ENCODE data around the gene PNPLA7. TPM values are rescaled to one million over a fixed set of nuclear protein-coding genes. Genes with fewer than 3 reads are reported as not detected.

The PNPLA7 gene
- total and polyA plus RNA-seq, 7 donors: 1.2 to 22.3 (median 7.7) TPM

DNA sequence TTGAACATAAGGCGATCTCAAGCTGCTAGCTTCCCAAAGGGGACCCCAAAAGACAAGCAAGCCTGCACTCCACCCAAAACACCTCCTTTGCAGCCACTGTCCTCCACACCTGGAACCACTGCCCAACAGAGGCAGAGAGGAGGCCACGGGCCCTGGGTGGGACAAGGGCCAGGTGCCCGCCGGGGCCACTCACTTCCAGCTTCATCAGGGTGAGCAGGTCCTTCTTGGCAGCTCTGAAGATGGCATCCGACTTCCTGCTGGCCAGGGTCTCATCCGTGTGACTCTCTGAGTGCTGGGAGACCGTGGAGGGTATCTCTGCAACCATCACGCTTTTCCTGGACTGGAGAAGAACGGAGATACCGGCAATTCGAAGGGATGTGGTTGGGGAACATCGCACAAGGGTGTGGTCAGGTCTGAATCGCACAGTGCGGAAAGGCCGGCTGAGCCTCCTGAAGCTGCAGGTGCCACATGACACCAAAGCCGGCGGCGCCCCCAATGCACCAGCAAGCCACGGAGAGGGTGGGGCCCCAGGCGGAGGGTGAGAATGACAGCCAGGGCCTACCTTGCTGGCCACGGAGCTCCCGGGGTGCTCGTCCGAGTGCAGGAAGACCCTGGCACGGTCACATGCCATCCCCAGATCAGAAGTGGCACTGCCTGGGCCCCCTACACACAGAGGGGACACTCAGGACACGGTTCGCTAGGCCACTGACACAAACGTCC is 44.6 kb downstream of the PNPLA7 start:
- ATAC-seq: no peak
- intact Hi-C loops (cut with DNase I): no loop called here
- H3K9me3 ChIP-seq: no peaks in the 10 kb centered on the region
- H3K4me1 ChIP-seq: no peaks in the 10 kb centered on the region
- H3K27me3 ChIP-seq (ENCODE audit: insufficient read depth in 3 of 3, low read length in 2 of 3): no peaks in the 10 kb centered on the region
- no peak for DNase-seq
- H3K27ac ChIP-seq: no peak overlapping the region
- H3K36me3 ChIP-seq (ENCODE audit: insufficient read depth in 1 of 2, low read depth in 1 of 2): peaks cover 0 to 12% of the 10 kb centered on the region in 2 donors
- TF ChIP-seq, protein P1, sequence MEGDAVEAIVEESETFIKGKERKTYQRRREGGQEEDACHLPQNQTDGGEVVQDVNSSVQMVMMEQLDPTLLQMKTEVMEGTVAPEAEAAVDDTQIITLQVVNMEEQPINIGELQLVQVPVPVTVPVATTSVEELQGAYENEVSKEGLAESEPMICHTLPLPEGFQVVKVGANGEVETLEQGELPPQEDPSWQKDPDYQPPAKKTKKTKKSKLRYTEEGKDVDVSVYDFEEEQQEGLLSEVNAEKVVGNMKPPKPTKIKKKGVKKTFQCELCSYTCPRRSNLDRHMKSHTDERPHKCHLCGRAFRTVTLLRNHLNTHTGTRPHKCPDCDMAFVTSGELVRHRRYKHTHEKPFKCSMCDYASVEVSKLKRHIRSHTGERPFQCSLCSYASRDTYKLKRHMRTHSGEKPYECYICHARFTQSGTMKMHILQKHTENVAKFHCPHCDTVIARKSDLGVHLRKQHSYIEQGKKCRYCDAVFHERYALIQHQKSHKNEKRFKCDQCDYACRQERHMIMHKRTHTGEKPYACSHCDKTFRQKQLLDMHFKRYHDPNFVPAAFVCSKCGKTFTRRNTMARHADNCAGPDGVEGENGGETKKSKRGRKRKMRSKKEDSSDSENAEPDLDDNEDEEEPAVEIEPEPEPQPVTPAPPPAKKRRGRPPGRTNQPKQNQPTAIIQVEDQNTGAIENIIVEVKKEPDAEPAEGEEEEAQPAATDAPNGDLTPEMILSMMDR (IDR thresholded peaks at IDR 0.05): no peak
- H3K4me3 ChIP-seq: no peak overlapping the region
- 91 to 93% (median 92%) methylated on average over 28 of the region's 28 CpGs for WGBS, 3 donors

DNA sequence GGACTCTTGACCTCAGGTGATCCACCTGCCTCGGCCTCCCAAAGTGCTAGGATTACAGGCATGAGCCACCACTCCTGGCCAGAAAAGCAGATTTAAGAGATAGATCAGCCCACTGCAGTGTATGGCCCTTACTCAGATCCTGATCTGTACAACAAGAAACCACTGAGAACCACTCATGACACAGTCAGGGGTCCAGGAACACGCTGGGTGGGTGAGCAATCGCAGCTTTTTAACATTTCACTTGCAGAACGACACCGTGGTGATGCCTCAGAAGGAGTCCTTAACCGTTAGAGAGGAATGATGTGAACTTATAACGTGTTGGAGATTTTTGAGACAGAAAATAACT is 45.8 kb downstream of the PNPLA7 start:
- Histone ChIP-seq H3K36me3 (ENCODE audit: insufficient read depth in 1 of 2, low read depth in 1 of 2) (peaks cover 0 to 24% of the 10 kb centered on the region in 2 donors), H3K27me3 (ENCODE audit: insufficient read depth in 3 of 3, low read length in 2 of 3) (no peaks in the 10 kb centered on the region), H3K4me3 (no peak overlapping the region), H3K27ac (no peak overlapping the region), H3K9me3 (no peaks in the 10 kb centered on the region), H3K4me1 (no peaks in the 10 kb centered on the region)
- TF ChIP-seq, protein P1 (IDR thresholded peaks at IDR 0.05): no peak
- intact Hi-C loops (cut with DNase I): no loop called here
- 85 to 92% (median 89%) methylated on average over 7 of the region's 7 CpGs for WGBS, 3 donors
- no peak for DNase-seq
- no peak for ATAC-seq

DNA sequence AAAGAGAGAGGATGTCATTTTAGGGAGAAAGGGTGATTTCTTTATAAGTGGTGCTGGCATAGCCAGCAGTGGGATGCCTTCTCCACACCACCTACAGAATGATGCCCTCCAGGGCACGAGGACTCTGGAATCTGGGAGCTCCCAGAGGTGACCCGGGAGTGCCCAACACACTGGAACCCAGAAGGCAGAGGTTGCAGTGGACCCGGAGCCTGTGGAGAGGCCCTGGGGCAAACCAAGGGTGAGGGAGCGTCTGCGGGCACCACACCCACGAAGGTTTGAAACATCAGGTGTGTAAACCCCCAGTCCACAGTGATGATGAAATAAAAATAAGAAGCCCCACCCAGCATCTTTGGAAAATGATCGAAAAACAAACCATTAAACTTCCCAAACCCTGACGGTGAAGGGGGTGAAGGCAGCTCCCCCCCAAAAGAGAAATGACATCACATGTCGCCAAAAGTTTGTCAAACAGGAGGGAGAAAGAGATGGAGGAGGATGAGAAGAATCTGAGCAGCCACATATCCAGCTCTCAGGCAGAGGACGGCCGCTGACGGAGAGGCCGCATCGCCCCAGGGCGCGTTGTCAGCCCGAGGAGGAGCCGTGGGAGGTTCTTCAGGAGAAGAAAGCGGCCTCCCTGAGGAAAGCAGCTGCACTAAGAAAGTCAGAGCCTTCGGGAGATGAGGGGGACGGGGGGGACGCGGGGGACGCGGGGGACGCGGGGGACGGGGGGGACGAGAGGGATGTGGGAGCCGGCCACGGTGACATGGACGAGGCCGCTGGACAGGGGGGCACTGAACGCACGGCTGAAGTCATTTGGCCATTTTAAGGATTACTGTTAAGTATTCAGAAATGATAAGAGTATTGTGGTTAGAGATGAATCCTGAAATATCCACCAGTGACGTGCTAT is 47.9 kb downstream of the PNPLA7 start:
- H3K27me3 ChIP-seq (ENCODE audit: insufficient read depth in 3 of 3, low read length in 2 of 3): no peaks in the 10 kb centered on the region
- intact Hi-C loops (cut with DNase I): no loop called here
- TF ChIP-seq, protein P1 (IDR thresholded peaks at IDR 0.05): no peak
- H3K27ac ChIP-seq: no peak overlapping the region
- DNase-seq (no peak), ATAC-seq (no peak)
- H3K4me1 ChIP-seq: no peaks in the 10 kb centered on the region
- H3K9me3 ChIP-seq: no peaks in the 10 kb centered on the region
- 75 to 91% (median 84%) methylated on average over 27 to 36 of the region's 36 CpGs for WGBS, 3 donors
- no peak overlapping the region for H3K4me3 ChIP-seq
- H3K36me3 ChIP-seq (ENCODE audit: insufficient read depth in 1 of 2, low read depth in 1 of 2): peaks cover 0 to 42% of the 10 kb centered on the region in 2 donors

DNA sequence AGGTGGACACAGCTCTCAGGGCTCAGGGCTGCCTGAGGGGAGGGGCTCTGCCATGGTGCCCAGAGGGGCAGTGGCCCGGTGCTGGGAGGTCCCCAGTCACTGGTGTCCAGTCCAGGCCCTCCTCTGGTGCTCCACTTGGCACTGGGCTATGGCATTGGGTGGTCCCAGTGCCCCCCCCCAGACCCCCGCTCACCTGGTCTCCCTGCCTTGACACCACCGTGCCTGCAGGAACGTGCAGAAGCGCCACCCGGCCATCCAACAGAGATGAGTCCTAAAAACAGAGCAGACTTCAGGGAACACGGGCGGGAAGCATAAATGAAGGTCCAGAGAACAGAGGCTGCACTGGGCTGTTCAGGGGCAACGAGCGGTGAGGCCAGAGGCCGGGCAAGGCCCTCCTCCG is 48.7 kb downstream of the PNPLA7 start:
- Histone ChIP-seq H3K27me3 (ENCODE audit: insufficient read depth in 3 of 3, low read length in 2 of 3) (no peaks in the 10 kb centered on the region), H3K4me1 (no peaks in the 10 kb centered on the region), H3K4me3 (no peak overlapping the region), H3K9me3 (no peaks in the 10 kb centered on the region), H3K27ac (no peak overlapping the region), H3K36me3 (ENCODE audit: insufficient read depth in 1 of 2, low read depth in 1 of 2) (peaks cover 0 to 50% of the 10 kb centered on the region in 2 donors)
- TF ChIP-seq, protein P1 (IDR thresholded peaks at IDR 0.05): no peak
- DNase-seq (no peak), ATAC-seq (no peak)
- intact Hi-C loops (cut with DNase I): no loop called here
- 89 to 94% (median 93%) methylated on average over 12 of the region's 12 CpGs for WGBS, 3 donors

Data from psoas muscle (tissue), 8 donors.